H9 (cell line): ENCODE results near the gene C20orf173. TPM values are rescaled to one million over a fixed set of nuclear protein-coding genes. Genes with fewer than 3 reads are reported as not detected.

ENCODE experiments used
- DNase-seq: peaks from one replicate; pipeline ENCODE4 v3.0.0-alpha.2; 2017
- H2AFZ ChIP-seq: one replicate; pipeline ENCODE4 v1.6.1; 2013; ENCODE audit warnings: mild to moderate bottlenecking, low read length, control low read depth, moderate library complexity
- H2AK5ac ChIP-seq: 2 replicates; pipeline ENCODE4 v1.6.1; 2013; ENCODE audit warnings: low read length, control low read depth, mixed read lengths; ENCODE audit not compliant: insufficient read length
- H2BK120ac ChIP-seq: one replicate; pipeline ENCODE4 v1.6.1; 2013; ENCODE audit warnings: low read depth, mild to moderate bottlenecking, low read length, control low read depth, inconsistent platforms; ENCODE audit not compliant: poor library complexity, severe bottlenecking
- H2BK12ac ChIP-seq: 2 replicates; pipeline ENCODE4 v1.6.1; 2013; ENCODE audit warnings: low read length, control low read depth, mixed read lengths, low read depth; ENCODE audit not compliant: insufficient read length
- H2BK15ac ChIP-seq: 2 replicates; pipeline ENCODE4 v1.6.1; 2013; ENCODE audit warnings: low read depth, low read length, control low read depth
- H2BK20ac ChIP-seq: one replicate; pipeline ENCODE4 v1.6.1; 2013; ENCODE audit warnings: low read depth, mild to moderate bottlenecking, low read length, control low read depth, inconsistent platforms; ENCODE audit not compliant: poor library complexity, severe bottlenecking
- H2BK5ac ChIP-seq: 2 replicates; pipeline ENCODE4 v1.6.1; 2013; ENCODE audit warnings: low read length, control low read depth, mixed read lengths; ENCODE audit not compliant: insufficient read length
- H3K14ac ChIP-seq: 2 replicates; pipeline ENCODE4 v1.6.1; 2013; ENCODE audit warnings: low read length, control low read depth; ENCODE audit not compliant: insufficient read depth
- H3K18ac ChIP-seq: 2 replicates; pipeline ENCODE4 v1.6.1; 2013; ENCODE audit warnings: low read depth, mild to moderate bottlenecking, mixed read lengths, low read length, control low read depth; ENCODE audit not compliant: insufficient read length
- H3K23ac ChIP-seq: 2 replicates; pipeline ENCODE4 v1.6.1; 2013; ENCODE audit warnings: low read length, control low read depth, mixed read lengths, low read depth; ENCODE audit not compliant: insufficient read length
- H3K23me2 ChIP-seq: 2 replicates; pipeline ENCODE4 v1.6.1; 2013; ENCODE audit warnings: low read depth, mild to moderate bottlenecking, mixed read lengths, low read length, control low read depth; ENCODE audit not compliant: insufficient read length, poor library complexity, severe bottlenecking
- H3K27ac ChIP-seq: 2 replicates; pipeline ENCODE4 v1.5.1; 2013; ENCODE audit warnings: low read length, control low read depth, mixed read lengths, low read depth; ENCODE audit not compliant: insufficient read length
- H3K27me3 ChIP-seq: 2 replicates; pipeline ENCODE4 v1.6.1; 2013; ENCODE audit warnings: low read length, control low read depth, inconsistent platforms; ENCODE audit not compliant: insufficient read depth
- H3K4ac ChIP-seq: 2 replicates; pipeline ENCODE4 v1.6.1; 2013; ENCODE audit warnings: low read depth, mild to moderate bottlenecking, control low read depth, inconsistent platforms, low read length, moderate library complexity
- H3K4me1 ChIP-seq: 2 replicates; pipeline ENCODE4 v1.6.1; 2013; ENCODE audit warnings: low read length, control low read depth, inconsistent platforms; ENCODE audit not compliant: insufficient read depth
- H3K4me2 ChIP-seq: 2 replicates; pipeline ENCODE4 v1.6.1; 2013; ENCODE audit warnings: low read length, control low read depth, mixed read lengths; ENCODE audit not compliant: insufficient read length, insufficient read depth
- H3K56ac ChIP-seq: 2 replicates; pipeline ENCODE4 v1.6.1; 2013; ENCODE audit warnings: low read depth, mild to moderate bottlenecking, mixed read lengths, low read length, control low read depth; ENCODE audit not compliant: insufficient read length
- H3K79me1 ChIP-seq: 2 replicates; pipeline ENCODE4 v1.6.1; 2013; ENCODE audit warnings: low read depth, mild to moderate bottlenecking, moderate library complexity, low read length, control low read depth, inconsistent platforms; ENCODE audit not compliant: insufficient read depth, poor library complexity, severe bottlenecking
- H3K79me2 ChIP-seq: 2 replicates; pipeline ENCODE4 v1.6.1; 2013; ENCODE audit warnings: low read length, control low read depth, inconsistent platforms; ENCODE audit not compliant: insufficient read depth
- H3K9ac ChIP-seq: 2 replicates; pipeline ENCODE4 v1.6.1; 2013; ENCODE audit warnings: low read length, control low read depth, mixed read lengths; ENCODE audit not compliant: insufficient read length; ENCODE audit errors: extremely low read depth
- H3K9me3 ChIP-seq: one replicate; pipeline ENCODE4 v1.6.1; 2013; ENCODE audit warnings: low read depth, low read length, inconsistent platforms; ENCODE audit not compliant: control insufficient read depth
- H3T11ph ChIP-seq: one replicate; pipeline ENCODE4 v1.6.1; 2013; ENCODE audit warnings: mild to moderate bottlenecking, low read length, control low read depth, inconsistent platforms
- H4K20me1 ChIP-seq: one replicate; pipeline ENCODE4 v1.6.1; 2013; ENCODE audit not compliant: control insufficient read depth, insufficient read length, insufficient read depth
- H4K5ac ChIP-seq: 2 replicates; pipeline ENCODE4 v1.6.1; 2013; ENCODE audit warnings: low read depth, mild to moderate bottlenecking, mixed read lengths, low read length, control low read depth; ENCODE audit not compliant: insufficient read length
- H4K8ac ChIP-seq: replicated peaks from 2 replicates; pipeline ENCODE4 v1.6.1; 2013; ENCODE audit warnings: low read length, control low read depth, mixed read lengths, low read depth; ENCODE audit not compliant: insufficient read length
- H4K91ac ChIP-seq: 2 replicates; pipeline ENCODE4 v1.6.1; 2013; ENCODE audit warnings: low read depth, mild to moderate bottlenecking, moderate library complexity, mixed read lengths, low read length, control low read depth; ENCODE audit not compliant: insufficient read length
- H3K27ac Mint-ChIP-seq, 3 experiments: 2 replicates in 2 of 3; 3 replicates in 1 of 3; pipeline ENCODE4 v1.8.0; 2020 to 2021; ENCODE audit warnings: mixed read lengths in 3 of 3, mild to moderate bottlenecking in 1 of 3, moderate library complexity in 1 of 3
- H3K27me3 Mint-ChIP-seq: 2 replicates; pipeline ENCODE4 v1.8.0; 2021; ENCODE audit warnings: low read depth, mild to moderate bottlenecking, moderate library complexity, mixed read lengths
- H3K36me3 Mint-ChIP-seq, 3 experiments: 2 replicates in 2 of 3; 3 replicates in 1 of 3; pipeline ENCODE4 v1.8.0; 2020 to 2021; ENCODE audit warnings: low read depth in 3 of 3, mixed read lengths in 3 of 3; ENCODE audit not compliant: insufficient read depth in 1 of 3
- H3K4me1 Mint-ChIP-seq, 2 experiments: 2 replicates each; pipeline ENCODE4 v1.8.0; 2020; ENCODE audit warnings: mixed read lengths in 2 of 2
- H3K4me3 Mint-ChIP-seq, 2 experiments: 2 replicates in 1 of 2; 3 replicates in 1 of 2; pipeline ENCODE4 v1.8.0; 2020 to 2021; ENCODE audit warnings: mild to moderate bottlenecking in 2 of 2, mixed read lengths in 2 of 2, moderate library complexity in 1 of 2
- H3K9me3 Mint-ChIP-seq, 2 experiments: 2 replicates in 1 of 2; 3 replicates in 1 of 2; pipeline ENCODE4 v1.8.0; 2020; ENCODE audit warnings: mild to moderate bottlenecking in 2 of 2, mixed read lengths in 2 of 2, moderate library complexity in 1 of 2
- WGBS: extraction: QIAGEN DNeasy Blood & Tissue Kit; methylation state at CpG from one replicate; pipeline ENCODE4 v1.1.7; 2013; ENCODE audit warnings: missing lambda C conversion rate, low lambda C conversion rate, mixed read lengths; ENCODE audit not compliant: insufficient read length; ENCODE audit errors: extremely low coverage; 5-methylcytosine and 5-hydroxymethylcytosine counted together
- total RNA-seq: library from RNA; stranded (reverse); gene quantifications from 2 replicates; pipeline ENCODE4 v1.2.1, GENCODE V29; 2021
- TF ChIP-seq, protein P1 (sequence below): fragments of 200-600 bp; sonication (generic); conservative IDR thresholded peaks from 3 replicates; pipeline ENCODE4 v1.8.0; 2021; ENCODE audit warnings: antibody characterized with exemption, mild to moderate bottlenecking

C20orf173 gene
- total RNA-seq, 1 experiment from 2014 or later = not detected

GRCh38 chr20:35510951-35511735 lies 18.3 kb downstream of the C20orf173 start:
- Histone ChIP-seq H3K9me3 (no peaks in the 10 kb centered on the region), H3K4me2 (no peak overlapping the region), H3K4ac (no peak overlapping the region), H4K20me1 (no peaks in the 10 kb centered on the region), H3T11ph (no peak overlapping the region), H2BK120ac (no peak overlapping the region), H3K27ac (no peak overlapping the region), H2BK5ac (no peak overlapping the region), H2BK15ac (no peak overlapping the region), H2BK20ac (no peak overlapping the region), H2BK12ac (no peak overlapping the region), H2AK5ac (no peak overlapping the region), H4K5ac (no peak overlapping the region), H3K23ac (no peak overlapping the region), H3K14ac (no peak overlapping the region), H3K79me1 (no peaks in the 10 kb centered on the region), H4K8ac (no peak overlapping the region), H3K56ac (no peak overlapping the region), H4K91ac (no peak overlapping the region), H2AFZ (no peak overlapping the region), H3K9ac (no peak overlapping the region), H3K27me3 (no peaks in the 10 kb centered on the region), H3K18ac (no peak overlapping the region), H3K23me2 (no peaks in the 10 kb centered on the region), H3K4me1 (no peaks in the 10 kb centered on the region), H3K79me2 (no peaks in the 10 kb centered on the region)
- no peak overlapping the region for H3K27ac Mint-ChIP-seq
- no peak overlapping the region for H3K4me3 Mint-ChIP-seq
- no peaks in the 10 kb centered on the region for H3K9me3 Mint-ChIP-seq
- TF ChIP-seq, protein P1, sequence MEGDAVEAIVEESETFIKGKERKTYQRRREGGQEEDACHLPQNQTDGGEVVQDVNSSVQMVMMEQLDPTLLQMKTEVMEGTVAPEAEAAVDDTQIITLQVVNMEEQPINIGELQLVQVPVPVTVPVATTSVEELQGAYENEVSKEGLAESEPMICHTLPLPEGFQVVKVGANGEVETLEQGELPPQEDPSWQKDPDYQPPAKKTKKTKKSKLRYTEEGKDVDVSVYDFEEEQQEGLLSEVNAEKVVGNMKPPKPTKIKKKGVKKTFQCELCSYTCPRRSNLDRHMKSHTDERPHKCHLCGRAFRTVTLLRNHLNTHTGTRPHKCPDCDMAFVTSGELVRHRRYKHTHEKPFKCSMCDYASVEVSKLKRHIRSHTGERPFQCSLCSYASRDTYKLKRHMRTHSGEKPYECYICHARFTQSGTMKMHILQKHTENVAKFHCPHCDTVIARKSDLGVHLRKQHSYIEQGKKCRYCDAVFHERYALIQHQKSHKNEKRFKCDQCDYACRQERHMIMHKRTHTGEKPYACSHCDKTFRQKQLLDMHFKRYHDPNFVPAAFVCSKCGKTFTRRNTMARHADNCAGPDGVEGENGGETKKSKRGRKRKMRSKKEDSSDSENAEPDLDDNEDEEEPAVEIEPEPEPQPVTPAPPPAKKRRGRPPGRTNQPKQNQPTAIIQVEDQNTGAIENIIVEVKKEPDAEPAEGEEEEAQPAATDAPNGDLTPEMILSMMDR = no peak
- H3K4me1 Mint-ChIP-seq = no peaks in the 10 kb centered on the region
- peaks cover 4 to 43% (median 43%) of the 10 kb centered on the region in 3 experiments; a peak in 6 of 7 replicates for H3K36me3 Mint-ChIP-seq
- H3K27me3 Mint-ChIP-seq = no peaks in the 10 kb centered on the region; the same call in 1 of the 2 replicates
- no peak for DNase-seq
- no CpG with 5 or more reads among the region's 12 CpGs for WGBS
